Measurements from ENCODE around the gene LYPD1.

The LYPD1 gene

DNA sequence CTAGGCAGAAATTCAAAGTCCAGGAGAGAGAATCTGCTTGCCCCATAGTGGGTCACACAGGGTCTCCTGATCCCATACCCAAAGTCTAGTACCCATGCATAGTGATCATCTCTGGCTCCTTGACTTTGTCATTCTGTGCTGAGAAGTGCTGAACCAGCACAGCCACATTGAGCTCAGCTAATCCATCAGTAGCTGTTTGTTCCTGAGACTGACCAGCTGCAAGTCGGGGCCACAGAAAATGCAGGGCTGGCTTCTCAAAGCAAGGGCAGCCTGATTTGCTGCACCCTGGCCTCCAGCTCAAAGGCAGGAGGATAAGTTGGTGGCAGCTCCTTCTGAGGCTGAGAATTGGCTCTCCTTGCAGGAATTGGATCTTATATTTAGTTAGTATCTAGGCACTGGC lies 72.2 kb downstream of the LYPD1 start:
- no peak overlapping the region for H3K4me3 ChIP-seq (ENCODE audit: low read depth, low read length)
- H3K36me3 ChIP-seq (ENCODE audit: control insufficient read depth in 2 of 2, insufficient read depth in 1 of 2, low read length in 2 of 2), result no peaks in the 10 kb centered on the region
- CTCF ChIA-PET, result no interaction called here
- no peak for TF ChIP-seq ZNF626 (tag by site-specific recombination; IDR thresholded peaks at IDR 0.05)
- no peak for TF ChIP-seq ZNF777 (tag by site-specific recombination; IDR thresholded peaks at IDR 0.05; ENCODE audit: borderline replicate concordance)
- TF ChIP-seq BCL6B (tag by site-specific recombination; IDR thresholded peaks at IDR 0.05), result no peak
- TF ChIP-seq ZBTB48 (tag by site-specific recombination; IDR thresholded peaks at IDR 0.05), result no peak
- TF ChIP-seq SP7 (tag by site-specific recombination; IDR thresholded peaks at IDR 0.05), result no peak
- TF ChIP-seq ZNF223 (tag by site-specific recombination; IDR thresholded peaks at IDR 0.05), result no peak
- TF ChIP-seq, protein P1, sequence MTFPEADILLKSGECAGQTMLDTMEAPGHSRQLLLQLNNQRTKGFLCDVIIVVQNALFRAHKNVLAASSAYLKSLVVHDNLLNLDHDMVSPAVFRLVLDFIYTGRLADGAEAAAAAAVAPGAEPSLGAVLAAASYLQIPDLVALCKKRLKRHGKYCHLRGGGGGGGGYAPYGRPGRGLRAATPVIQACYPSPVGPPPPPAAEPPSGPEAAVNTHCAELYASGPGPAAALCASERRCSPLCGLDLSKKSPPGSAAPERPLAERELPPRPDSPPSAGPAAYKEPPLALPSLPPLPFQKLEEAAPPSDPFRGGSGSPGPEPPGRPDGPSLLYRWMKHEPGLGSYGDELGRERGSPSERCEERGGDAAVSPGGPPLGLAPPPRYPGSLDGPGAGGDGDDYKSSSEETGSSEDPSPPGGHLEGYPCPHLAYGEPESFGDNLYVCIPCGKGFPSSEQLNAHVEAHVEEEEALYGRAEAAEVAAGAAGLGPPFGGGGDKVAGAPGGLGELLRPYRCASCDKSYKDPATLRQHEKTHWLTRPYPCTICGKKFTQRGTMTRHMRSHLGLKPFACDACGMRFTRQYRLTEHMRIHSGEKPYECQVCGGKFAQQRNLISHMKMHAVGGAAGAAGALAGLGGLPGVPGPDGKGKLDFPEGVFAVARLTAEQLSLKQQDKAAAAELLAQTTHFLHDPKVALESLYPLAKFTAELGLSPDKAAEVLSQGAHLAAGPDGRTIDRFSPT (tag by site-specific recombination; IDR thresholded peaks at IDR 0.05), result no peak
- TF ChIP-seq ZBTB26 (tag by site-specific recombination; optimal IDR thresholded peaks at IDR 0.05), result no peak
- TF ChIP-seq ZNF140 (tag by site-specific recombination; IDR thresholded peaks at IDR 0.05), result no peak
- TF ChIP-seq ZBTB1 (tag by site-specific recombination; IDR thresholded peaks at IDR 0.05), result no peak
- TF ChIP-seq ZNF530 (tag by site-specific recombination; IDR thresholded peaks at IDR 0.05; ENCODE audit: low read depth), result no peak
- H3K9me3 ChIP-seq (ENCODE audit: control insufficient read depth, insufficient read depth, low read depth, low read length), result no peaks in the 10 kb centered on the region
- no peaks in the 10 kb centered on the region for H3K4me1 ChIP-seq (ENCODE audit: control insufficient read depth, insufficient read depth, low read length)
- POLR2A ChIA-PET, result no interaction called here
- no peak overlapping the region for H3K27ac ChIP-seq (ENCODE audit: extremely low read depth, low read depth, low read length)

GRCh38 chr2:132597166-132597565 lies 72.8 kb downstream of the LYPD1 start:
- Histone ChIP-seq H3K27ac (ENCODE audit: extremely low read depth, low read depth, low read length) (no peak overlapping the region), H3K9me3 (ENCODE audit: control insufficient read depth, insufficient read depth, low read depth, low read length) (no peaks in the 10 kb centered on the region), H3K4me3 (ENCODE audit: low read depth, low read length) (no peak overlapping the region), H3K36me3 (ENCODE audit: control insufficient read depth in 2 of 2, insufficient read depth in 1 of 2, low read length in 2 of 2) (no peaks in the 10 kb centered on the region), H3K4me1 (ENCODE audit: control insufficient read depth, insufficient read depth, low read length) (no peaks in the 10 kb centered on the region)
- POLR2A ChIA-PET, result no interaction called here
- CTCF ChIA-PET, result interaction anchor here (0.6 kb wide), 1 partner anchor 321 kb away, joined by 7 read pairs; no protein-coding TSS in a partner anchor
- no peak for TF ChIP-seq ZNF76 (tag by site-specific recombination; IDR thresholded peaks at IDR 0.05; ENCODE audit: borderline replicate concordance, low read depth)
- no peak for TF ChIP-seq ZNF350 (tag by site-specific recombination; IDR thresholded peaks at IDR 0.05)
- TF ChIP-seq SP3 (tag by site-specific recombination; IDR thresholded peaks at IDR 0.05), result no peak
- TF ChIP-seq ZFP69B (tag by site-specific recombination; IDR thresholded peaks at IDR 0.05), result no peak
- TF ChIP-seq ZNF791 (tag by site-specific recombination; IDR thresholded peaks at IDR 0.05), result no peak
- no peak for TF ChIP-seq ZNF514 (tag by site-specific recombination; IDR thresholded peaks at IDR 0.05)
- TF ChIP-seq ZEB2 (tag by site-specific recombination; IDR thresholded peaks at IDR 0.05), result no peak
- no peak for TF ChIP-seq WT1 (tag by site-specific recombination; IDR thresholded peaks at IDR 0.05)
- no peak for TF ChIP-seq ZNF624 (tag by site-specific recombination; IDR thresholded peaks at IDR 0.05)
